NCI-H2196 treated with DMSO at 0.1 percent for 48 hours (cell line): ENCODE measurements around the gene PDCD5.
"Not testable (repeated sequence)": the region's sequence is repeated elsewhere in the genome, so short reads cannot be mapped to it uniquely, and the experiment has no call there.

Source experiments
- DNase-seq: peaks from one replicate; lab custom pipeline; 2025; ENCODE audit not compliant: unreplicated experiment; lab: John Stamatoyannopoulos, UW

Gene PDCD5

GRCh38 chr19:32576790-32577189, 4.2 kb upstream of the PDCD5 start:
- no peak for DNase-seq

- no peak for DNase-seq
Measured at GRCh38 chr19:32580353-32580900, 563 bp upstream of the PDCD5 start.

DNA sequence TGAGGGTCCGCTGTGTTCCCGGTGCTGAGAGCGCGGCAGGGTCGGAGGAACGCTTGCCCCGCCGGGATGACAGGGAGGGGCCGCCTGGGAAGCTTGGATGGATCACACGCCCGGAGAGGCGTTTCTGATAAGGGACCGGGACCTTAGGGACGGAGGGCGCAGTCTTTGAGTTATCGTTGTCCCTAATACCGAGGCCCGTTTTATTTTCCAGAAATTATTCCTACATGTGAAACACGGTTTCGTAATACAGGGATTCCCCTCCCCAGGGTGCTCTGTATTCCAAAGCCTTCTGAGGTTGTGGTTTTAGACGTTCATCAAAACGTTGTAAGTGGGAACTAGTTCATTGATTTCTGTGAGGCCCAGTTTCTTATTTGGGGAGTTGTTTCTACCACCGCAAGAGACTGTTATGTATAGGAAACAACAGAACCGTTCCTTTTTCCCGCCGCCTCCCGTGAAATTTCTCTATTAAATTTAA, 752 bp downstream of the PDCD5 start:
- no peak for DNase-seq

DNA sequence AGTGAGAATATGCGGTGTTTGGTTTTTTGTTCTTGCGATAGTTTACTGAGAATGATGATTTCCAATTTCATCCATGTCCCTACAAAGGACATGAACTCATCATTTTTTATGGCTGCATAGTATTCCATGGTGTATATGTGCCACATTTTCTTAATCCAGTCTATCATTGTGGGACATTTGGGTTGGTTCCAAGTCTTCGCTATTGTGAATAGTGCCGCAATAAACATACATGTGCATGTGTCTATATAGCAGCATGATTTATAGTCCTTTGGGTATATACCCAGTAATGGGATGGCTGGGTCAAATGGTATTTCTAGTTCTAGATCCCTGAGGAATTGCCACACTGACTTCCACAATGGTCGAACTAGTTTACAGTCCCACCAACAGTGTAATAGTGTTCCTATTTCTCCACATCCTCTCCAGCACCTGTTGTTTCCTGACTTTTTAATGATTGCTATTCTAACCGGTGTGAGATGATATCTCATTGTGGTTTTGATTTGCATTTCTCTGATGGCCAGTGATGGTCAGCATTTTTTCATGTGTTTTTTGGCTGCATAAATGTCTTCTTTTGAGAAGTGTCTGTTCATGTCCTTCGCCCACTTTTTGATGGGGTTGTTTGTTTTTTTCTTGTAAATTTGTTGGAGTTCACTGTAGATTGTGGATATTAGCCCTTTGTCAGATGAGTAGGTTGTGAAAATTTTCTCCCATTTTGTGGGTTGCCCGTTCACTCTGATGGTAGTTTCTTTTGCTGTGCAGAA, 6.9 kb downstream of the PDCD5 start:
- DNase-seq = not testable (repeated sequence)

- no peak for DNase-seq
Measured at GRCh38 chr19:32594021-32594420, 13.0 kb downstream of the PDCD5 start.

DNA sequence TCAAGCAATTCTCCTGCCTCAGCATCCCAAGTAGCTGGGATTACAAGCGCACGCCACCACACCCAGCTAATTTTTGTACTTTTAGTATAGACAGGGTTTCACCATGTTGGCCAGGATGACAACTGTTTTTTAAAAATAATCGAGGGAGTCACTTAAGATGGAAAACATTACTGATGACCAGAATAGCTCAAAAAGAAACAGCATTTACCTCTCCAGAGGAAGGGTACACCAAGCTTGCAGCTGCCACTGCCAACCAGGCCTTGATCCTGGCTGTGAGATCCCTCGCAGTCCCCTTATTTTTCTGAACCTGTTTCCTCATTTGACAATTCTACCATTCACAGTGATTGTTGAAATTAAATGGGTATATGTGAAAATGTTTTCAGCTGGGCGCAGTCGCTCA, 14.5 kb downstream of the PDCD5 start:
- DNase-seq = no peak

DNA sequence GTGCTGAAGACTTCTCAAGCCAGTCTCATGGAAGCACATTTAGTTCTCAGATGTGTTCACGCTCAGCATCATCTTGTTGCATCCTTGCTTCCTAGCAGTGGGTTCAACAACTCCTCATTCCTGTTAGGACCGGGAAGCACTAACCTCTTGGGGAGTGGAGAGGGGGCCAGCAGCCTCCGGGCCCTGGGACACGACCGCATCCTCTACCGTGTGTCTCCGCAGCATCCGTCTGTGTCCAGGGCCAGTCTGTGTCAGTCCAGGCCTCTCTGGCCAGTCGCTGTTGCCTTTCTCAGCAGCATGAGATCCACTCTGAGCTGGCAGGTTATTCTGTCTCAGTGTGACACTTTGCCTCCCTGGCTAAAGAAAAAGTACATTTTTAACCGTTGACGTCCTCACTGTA, 17.0 kb downstream of the PDCD5 start:
- no peak for DNase-seq

- no peak for DNase-seq
Measured at GRCh38 chr19:32599258-32599657, 18.3 kb downstream of the PDCD5 start.

DNA sequence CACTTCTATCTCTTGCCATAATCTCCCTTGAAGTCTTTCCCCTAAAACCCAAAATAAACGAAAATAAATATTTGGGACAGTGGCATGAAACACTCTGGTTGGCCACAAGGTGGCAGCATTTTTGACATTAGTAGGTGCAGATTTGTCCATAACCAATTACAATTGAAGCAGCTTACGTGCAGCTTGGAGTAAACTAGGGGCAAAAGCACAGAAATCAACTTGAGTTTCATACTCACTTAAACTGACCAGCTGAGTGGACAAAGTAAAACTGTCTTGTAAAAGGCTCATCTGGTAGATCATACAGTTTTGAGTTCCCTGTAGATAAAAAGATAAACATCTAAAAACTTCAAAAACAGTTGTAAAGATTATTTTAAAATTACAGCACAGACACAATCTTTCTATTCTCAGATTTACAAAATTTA, 18.8 kb downstream of the PDCD5 start:
- DNase-seq = peak; percentile 28

DNA sequence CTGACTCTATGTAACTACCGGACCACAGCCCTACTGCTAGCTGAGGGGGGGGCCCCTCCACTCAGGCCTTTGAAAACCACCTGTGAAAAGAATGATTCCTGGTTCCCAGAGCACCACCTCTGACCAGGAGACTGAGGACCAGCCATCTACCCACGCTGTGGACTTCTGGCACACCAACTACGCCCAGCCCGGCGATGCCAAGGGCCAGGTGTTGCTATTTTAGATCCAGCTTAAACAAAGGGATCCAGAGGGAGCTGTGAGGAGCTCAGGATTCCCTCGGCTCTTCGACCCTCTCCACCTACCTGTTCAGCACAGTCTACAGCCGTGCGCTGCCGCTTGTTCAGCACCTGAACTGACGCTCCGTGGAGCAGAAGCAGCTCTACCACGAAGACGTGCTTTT, 23.0 kb downstream of the PDCD5 start:
- DNase-seq = no peak

DNA sequence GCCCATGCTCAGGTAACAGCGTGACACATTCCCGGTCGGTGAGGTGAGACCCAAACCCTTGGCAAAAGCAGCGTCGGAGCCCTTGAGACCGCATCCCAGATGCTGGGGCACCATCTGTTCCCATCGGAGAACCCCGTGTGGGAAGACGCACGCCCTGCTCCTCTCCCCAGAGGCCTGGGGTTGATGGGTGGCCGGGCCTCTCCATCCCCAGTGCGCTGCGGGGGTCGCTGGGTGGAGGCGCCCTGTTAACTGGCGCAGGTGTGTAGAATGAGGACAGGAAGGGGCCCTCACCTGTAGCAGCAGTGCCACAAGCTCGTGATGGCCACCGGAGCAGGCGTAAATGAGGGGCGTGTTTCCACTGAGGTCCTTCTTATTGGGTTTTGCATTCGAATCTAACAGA, 24.6 kb downstream of the PDCD5 start:
- no peak for DNase-seq

- no peak for DNase-seq
Measured at GRCh38 chr19:32606289-32606688, 25.3 kb downstream of the PDCD5 start.

GRCh38 chr19:32607479-32607878, 26.5 kb downstream of the PDCD5 start:
- no peak for DNase-seq

- no peak for DNase-seq
Measured at GRCh38 chr19:32611161-32611560, 30.2 kb downstream of the PDCD5 start.

GRCh38 chr19:32613008-32613407, 32.0 kb downstream of the PDCD5 start:
- DNase-seq = no peak

DNA sequence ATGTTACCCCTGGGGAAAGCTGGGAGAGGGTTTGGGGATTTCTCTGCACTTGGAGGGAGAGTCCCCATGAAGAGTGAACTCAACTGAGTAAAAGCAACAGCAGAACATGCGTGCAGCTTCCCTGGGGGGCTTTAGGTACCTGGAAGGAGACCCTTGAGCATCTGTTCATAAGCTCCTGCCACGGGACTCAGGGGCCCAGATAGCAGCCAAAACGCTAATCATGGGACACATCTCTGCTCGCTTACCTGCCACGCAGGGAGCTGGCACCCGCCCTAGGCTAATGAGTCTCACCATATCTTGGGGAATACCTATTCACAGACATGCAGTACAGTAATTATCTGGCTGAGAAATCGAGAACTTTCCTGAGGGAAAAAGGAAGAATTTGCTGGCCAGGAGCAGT, 33.9 kb downstream of the PDCD5 start:
- no peak for DNase-seq

- DNase-seq = no peak
Measured at GRCh38 chr19:32615569-32615968, 34.6 kb downstream of the PDCD5 start.

DNA sequence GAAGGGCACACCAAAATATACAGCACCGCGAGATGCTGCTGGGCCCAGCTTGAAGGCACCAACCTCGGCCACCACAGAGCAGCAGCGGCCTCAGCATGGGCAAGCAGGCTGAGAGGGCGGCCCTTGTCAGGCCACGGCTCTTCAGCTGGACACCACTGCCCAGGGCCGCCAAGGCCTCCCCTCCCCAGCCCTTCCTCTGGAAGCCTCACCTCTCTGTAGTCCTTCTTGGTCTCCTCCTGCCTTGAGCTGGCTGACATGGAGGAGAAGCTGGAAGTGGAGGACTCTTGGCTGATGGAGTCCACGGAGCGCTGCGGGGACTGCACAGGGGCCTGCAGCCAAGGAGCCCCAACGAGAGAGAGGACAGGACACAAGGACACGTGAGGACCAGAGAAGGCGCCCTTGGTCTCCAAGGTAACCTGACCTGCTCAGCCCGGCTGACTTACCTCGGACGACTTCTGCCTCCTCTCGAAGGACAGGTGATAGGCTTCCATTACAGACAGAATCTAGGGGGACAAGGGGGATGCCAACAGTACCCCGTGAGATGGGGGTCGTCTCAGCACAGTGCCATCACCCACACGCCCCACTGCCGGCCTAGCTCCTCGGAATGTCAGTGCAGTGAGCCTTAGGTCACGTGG, 38.2 kb downstream of the PDCD5 start:
- no peak for DNase-seq

DNA sequence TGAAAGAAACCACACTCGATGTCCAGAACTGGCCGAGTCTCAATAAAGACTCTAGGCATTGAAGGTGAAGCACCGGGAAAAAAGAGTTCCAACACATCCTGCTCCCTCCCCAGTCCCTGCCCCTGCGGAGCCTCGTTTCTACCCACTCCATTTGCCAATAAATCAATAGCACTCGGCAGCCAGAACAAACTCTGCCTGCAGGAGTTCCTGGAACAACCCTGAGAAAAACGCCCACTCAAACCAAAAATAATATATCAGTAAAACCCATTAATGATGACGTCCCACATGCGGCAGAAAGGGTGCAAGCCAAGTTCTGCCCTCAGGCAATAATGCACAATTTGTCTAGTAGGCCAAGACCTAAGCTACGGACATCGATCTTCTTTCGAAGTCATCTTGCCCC, 41.0 kb downstream of the PDCD5 start:
- no peak for DNase-seq

DNA sequence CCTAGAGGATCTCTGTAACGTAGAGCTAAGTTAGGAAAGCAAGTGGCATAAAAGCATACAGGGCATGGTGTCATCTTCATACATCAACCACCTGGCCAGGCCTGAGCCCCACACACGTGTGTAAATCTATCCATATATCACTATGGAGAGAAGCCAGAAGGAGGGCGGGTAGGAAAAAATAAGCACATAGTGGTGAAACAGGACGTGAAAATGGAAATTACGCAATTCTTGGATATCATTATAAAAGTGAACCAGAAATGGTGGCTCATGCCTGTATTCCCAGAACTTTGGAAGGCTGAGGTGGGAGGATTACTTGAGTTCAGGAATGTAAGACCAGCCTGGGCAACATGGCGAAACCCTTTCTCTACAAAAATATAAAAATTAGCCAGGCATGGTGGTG, 43.4 kb downstream of the PDCD5 start:
- no peak for DNase-seq

DNA sequence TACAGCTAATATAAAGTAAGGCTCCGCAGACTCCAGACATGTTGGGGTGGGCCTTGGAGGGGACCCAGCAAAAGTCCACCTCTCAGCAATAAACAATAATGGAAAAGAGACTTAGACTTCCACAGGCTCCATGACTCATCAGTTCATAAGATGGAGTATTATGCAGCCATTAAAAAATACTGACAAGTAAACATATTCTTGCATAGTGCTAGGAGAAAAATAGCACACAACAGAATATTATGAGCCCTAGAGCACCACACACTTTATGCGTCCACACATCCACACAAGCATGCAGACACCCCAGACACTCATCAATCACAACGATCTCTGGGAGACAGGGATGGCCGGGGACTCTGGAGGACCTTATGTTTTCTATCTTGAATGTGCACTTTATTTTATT, 46.0 kb downstream of the PDCD5 start:
- DNase-seq = no peak

DNA sequence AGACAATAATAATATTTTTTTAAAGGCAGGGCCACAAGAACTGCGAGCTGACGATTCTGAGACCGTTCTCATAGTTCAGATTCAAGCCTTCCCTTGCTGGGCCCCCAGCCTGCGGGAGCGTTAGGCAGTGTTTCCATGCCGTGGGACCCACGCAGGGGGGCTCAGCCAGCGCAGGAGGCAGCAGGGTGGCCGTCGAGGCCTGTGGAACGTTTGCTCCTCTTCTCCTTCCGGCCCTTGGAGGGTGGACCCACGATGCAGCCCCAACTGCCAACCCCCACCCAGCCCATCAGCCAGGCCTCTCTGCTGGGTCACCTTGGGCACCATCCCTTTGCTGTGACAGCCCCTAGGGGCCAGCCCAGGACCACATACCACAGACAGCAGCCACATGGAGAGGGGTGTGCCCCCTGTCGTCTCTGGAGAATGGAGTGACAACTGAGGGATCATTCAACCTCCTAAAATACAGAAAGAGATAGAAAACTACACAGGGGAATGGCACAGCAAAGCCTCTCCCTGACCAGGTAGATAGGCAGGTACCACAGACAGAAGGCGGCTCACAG, 46.8 kb downstream of the PDCD5 start:
- DNase-seq = no peak
